Skeletal muscle satellite cell (primary cell): ENCODE data around the gene SETD3.

ENCODE experiments used
- H3K27me3 ChIP-seq: 2 replicates; pipeline ENCODE4 v1.7.0; 2013; ENCODE audit warnings: low read length; ENCODE audit not compliant: control insufficient read depth, insufficient read depth
- H3K36me3 ChIP-seq: 2 replicates; pipeline ENCODE4 v1.7.0; 2013; ENCODE audit warnings: mild to moderate bottlenecking, control low read depth, low read length; ENCODE audit not compliant: insufficient read depth
- H3K4me1 ChIP-seq: 2 replicates; pipeline ENCODE4 v1.7.0; 2013; ENCODE audit warnings: low read length; ENCODE audit not compliant: control insufficient read depth, insufficient read depth
- H3K4me2 ChIP-seq: 2 replicates; pipeline ENCODE4 v1.7.0; 2013; ENCODE audit warnings: mild to moderate bottlenecking, low read length
- H3K4me3 ChIP-seq: 2 replicates; pipeline ENCODE4 v1.7.0; 2013; ENCODE audit warnings: low read length
- H3K9ac ChIP-seq: 2 replicates; pipeline ENCODE4 v1.7.0; 2013; ENCODE audit warnings: mild to moderate bottlenecking, low read depth, low read length, moderate library complexity
- H3K9me3 ChIP-seq: replicated peaks from 2 replicates; pipeline ENCODE4 v1.7.0; 2013; ENCODE audit warnings: mild to moderate bottlenecking, control low read depth, low read length

Gene SETD3

DNA sequence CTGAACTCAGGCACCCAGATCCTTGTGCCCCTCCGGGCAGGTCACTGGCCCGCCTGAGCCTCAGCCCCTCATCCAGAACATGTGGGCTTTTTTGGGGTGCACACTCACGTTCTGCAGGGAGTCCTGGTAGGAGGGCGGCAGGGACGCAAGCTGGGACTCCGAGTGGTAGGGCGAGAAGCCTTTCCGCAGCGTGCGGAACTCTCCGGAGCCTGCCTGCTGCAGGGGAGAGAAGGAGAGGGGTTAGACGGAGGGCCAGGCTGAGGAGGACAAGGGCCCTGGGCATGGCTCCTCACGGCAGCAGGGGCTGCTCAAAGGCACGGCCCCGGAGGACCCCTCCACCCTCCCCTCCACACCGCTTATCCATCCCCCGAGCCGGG is 41.4 kb upstream of the SETD3 start:
- Histone ChIP-seq H3K36me3 (no peaks in the 10 kb centered on the region), H3K27me3 (no peaks in the 10 kb centered on the region), H3K9ac (no peak overlapping the region), H3K4me3 (no peak overlapping the region), H3K4me1 (peaks cover 19% of the 10 kb centered on the region), H3K4me2 (no peak overlapping the region), H3K9me3 (no peaks in the 10 kb centered on the region)

- H3K4me1 ChIP-seq, result peaks cover 19% of the 10 kb centered on the region
- H3K4me2 ChIP-seq, result no peak overlapping the region
- H3K36me3 ChIP-seq, result no peaks in the 10 kb centered on the region
- H3K4me3 ChIP-seq, result no peak overlapping the region
- H3K9me3 ChIP-seq, result no peaks in the 10 kb centered on the region
- H3K9ac ChIP-seq, result no peak overlapping the region
- H3K27me3 ChIP-seq, result no peaks in the 10 kb centered on the region
These were observed 40.7 kb upstream of the SETD3 start for GRCh38 chr14:99521176-99522024.

GRCh38 chr14:99520571-99521081 is 40.0 kb upstream of the SETD3 start:
- Histone ChIP-seq H3K9ac (no peak overlapping the region), H3K36me3 (no peaks in the 10 kb centered on the region), H3K4me3 (no peak overlapping the region), H3K4me2 (no peak overlapping the region), H3K4me1 (peaks cover 19% of the 10 kb centered on the region), H3K27me3 (no peaks in the 10 kb centered on the region), H3K9me3 (no peaks in the 10 kb centered on the region)

GRCh38 chr14:99519931-99520421 is 39.3 kb upstream of the SETD3 start:
- Histone ChIP-seq H3K27me3 (no peaks in the 10 kb centered on the region), H3K9ac (no peak overlapping the region), H3K4me1 (peaks cover 17% of the 10 kb centered on the region), H3K4me2 (no peak overlapping the region), H3K4me3 (no peak overlapping the region), H3K36me3 (no peaks in the 10 kb centered on the region), H3K9me3 (no peaks in the 10 kb centered on the region)

- Histone ChIP-seq H3K4me2 (no peak overlapping the region), H3K4me3 (no peak overlapping the region), H3K9me3 (no peaks in the 10 kb centered on the region)
These were observed 38.8 kb upstream of the SETD3 start for GRCh38 chr14:99519347-99519881.

GRCh38 chr14:99518441-99519346 is 38.0 kb upstream of the SETD3 start:
- no peaks in the 10 kb centered on the region for H3K36me3 ChIP-seq
- H3K27me3 ChIP-seq, result no peaks in the 10 kb centered on the region
- H3K4me3 ChIP-seq, result no peak overlapping the region
- no peak overlapping the region for H3K9ac ChIP-seq
- peaks cover 13% of the 10 kb centered on the region for H3K4me1 ChIP-seq
- H3K4me2 ChIP-seq, result no peak overlapping the region
- no peaks in the 10 kb centered on the region for H3K9me3 ChIP-seq

More at GRCh38 chr14:99519347-99519881, 38.8 kb upstream of the SETD3 start:
- H3K4me1 ChIP-seq, result peaks cover 13% of the 10 kb centered on the region
- H3K27me3 ChIP-seq, result no peaks in the 10 kb centered on the region
- no peaks in the 10 kb centered on the region for H3K36me3 ChIP-seq
- H3K9ac ChIP-seq, result no peak overlapping the region

- Histone ChIP-seq H3K4me2 (no peak overlapping the region), H3K9me3 (no peaks in the 10 kb centered on the region), H3K27me3 (no peaks in the 10 kb centered on the region), H3K9ac (no peak overlapping the region), H3K36me3 (no peaks in the 10 kb centered on the region), H3K4me1 (peaks cover 7% of the 10 kb centered on the region), H3K4me3 (no peak overlapping the region)
These were observed 37.2 kb upstream of the SETD3 start for GRCh38 chr14:99517643-99518381.

- Histone ChIP-seq H3K4me3 (no peak overlapping the region), H3K4me1 (no peaks in the 10 kb centered on the region), H3K27me3 (no peaks in the 10 kb centered on the region), H3K36me3 (no peaks in the 10 kb centered on the region), H3K9me3 (no peaks in the 10 kb centered on the region), H3K4me2 (no peak overlapping the region), H3K9ac (no peak overlapping the region)
These were observed 36.4 kb upstream of the SETD3 start for GRCh38 chr14:99516871-99517642.

GRCh38 chr14:99516156-99516870 is 35.7 kb upstream of the SETD3 start:
- Histone ChIP-seq H3K9ac (no peak overlapping the region), H3K27me3 (no peaks in the 10 kb centered on the region), H3K9me3 (no peaks in the 10 kb centered on the region), H3K4me1 (no peaks in the 10 kb centered on the region), H3K36me3 (peaks cover 5% of the 10 kb centered on the region), H3K4me2 (no peak overlapping the region), H3K4me3 (no peak overlapping the region)
